Psoas muscle (tissue), 8 donors: ENCODE measurements around the gene TXLNG. TPM values are rescaled to one million over a fixed set of nuclear protein-coding genes. Genes with fewer than 3 reads are reported as not detected.

Experiments used
- ATAC-seq, 4 donors: fragments of 200-7000 bp; cut with Tn5 transposase; one replicate each; pipeline ENCODE4 v1.9.1; 2020; ENCODE audit warnings: moderate library complexity in 3 of 4, mild to moderate bottlenecking in 2 of 4
- DNase-seq, 2 donors: peaks; one replicate each; pipeline ENCODE4 v3.0.0-alpha.2; 2020
- H3K27ac ChIP-seq: fragments of 200-600 bp; one replicate; pipeline ENCODE4 v1.8.0; 2022
- H3K27me3 ChIP-seq, 3 donors: fragments of 200-600 bp in 1 of 3; one replicate each; pipeline versions ENCODE4 v1.6.1 to v1.8.0; 2013 to 2022; ENCODE audit warnings: low read length in 2 of 3, mild to moderate bottlenecking in 2 of 3, moderate library complexity in 1 of 3; ENCODE audit not compliant: insufficient read depth in 3 of 3
- H3K36me3 ChIP-seq, 2 donors: fragments of 200-600 bp in 1 of 2; one replicate each; pipeline versions ENCODE4 v1.6.1 to v1.8.0; 2013 to 2022; ENCODE audit warnings: low read depth in 1 of 2, mild to moderate bottlenecking in 1 of 2, moderate library complexity in 1 of 2; ENCODE audit not compliant: insufficient read depth in 1 of 2
- H3K4me1 ChIP-seq: fragments of 200-600 bp; one replicate; pipeline ENCODE4 v1.8.0; 2022
- H3K4me3 ChIP-seq: fragments of 200-600 bp; one replicate; pipeline ENCODE4 v1.8.0; 2022; ENCODE audit warnings: mild to moderate bottlenecking
- H3K9me3 ChIP-seq: fragments of 200-600 bp; one replicate; pipeline ENCODE4 v1.8.0; 2022
- WGBS, 3 donors: extraction: QIAGEN DNeasy Blood & Tissue Kit; methylation state at CpG; one replicate each; pipeline versions ENCODE4 v1.1.6 to v1.1.7; 2013; 5-methylcytosine and 5-hydroxymethylcytosine counted together
- intact Hi-C, 2 donors: fragments of 100-400 bp; cut with DNase I; formaldehyde crosslinking; loops; one replicate each; pipeline versions ENCODE4 v1.11.0 to v1.14.2; 2022
- polyA plus RNA-seq, 3 donors: library from polyadenylated mRNA; stranded (reverse); fragments of 200-250 nt; gene quantifications; one replicate each; pipeline ENCODE4 v1.2.3, GENCODE V29; 2013
- total RNA-seq, 4 donors: library from RNA; stranded (reverse); fragmentation: NEBNext Ultra II Directional in 2 of 4; extraction: Animal tissue kit (Norgen Biotek cat#: 25700) in 2 of 4; gene quantifications; one replicate each; pipeline versions ENCODE4 v1.2.1 to v1.2.4, GENCODE V29; 2021 to 2023
- TF ChIP-seq, protein P1 (sequence below): fragments of 200-600 bp; IDR thresholded peaks from one replicate; pipeline ENCODE4 v1.8.0; 2022; ENCODE audit warnings: antibody characterized with exemption
- donor health status: healthy with polysubstance abuse.
- donor health status: DM: no; HTN: no; CAD: no; lungs with moderate emphysema.
- donor health status: Bipolar disorder and iron deficiency.
- donor health status: healthy.
- donor health status: DM: yes; HTN: yes; CAD: no.
- donor health status: DM: no; HTN: no; CAD: no.
- donor health status: DM: no; HTN: no; CAD: no.
- donor health status: DM: yes; HTN: yes; CAD: no.

Gene TXLNG
- total and polyA plus RNA-seq, 7 donors = 5.6 to 10.1 (median 8.1) TPM

- 51 to 65% (median 64%) methylated on average over 16 of the region's 16 CpGs for WGBS, 3 donors
- Histone ChIP-seq H3K4me1 (no peaks in the 10 kb centered on the region), H3K27me3 (peaks cover 0 to 14% (median 0%) of the 10 kb centered on the region in 3 donors), H3K27ac (no peak overlapping the region), H3K9me3 (no peaks in the 10 kb centered on the region), H3K36me3 (no peaks in the 10 kb centered on the region), H3K4me3 (no peak overlapping the region)
- intact Hi-C loops = no loop called here
- ATAC-seq (no peak), DNase-seq (no peak)
- TF ChIP-seq, protein P1, sequence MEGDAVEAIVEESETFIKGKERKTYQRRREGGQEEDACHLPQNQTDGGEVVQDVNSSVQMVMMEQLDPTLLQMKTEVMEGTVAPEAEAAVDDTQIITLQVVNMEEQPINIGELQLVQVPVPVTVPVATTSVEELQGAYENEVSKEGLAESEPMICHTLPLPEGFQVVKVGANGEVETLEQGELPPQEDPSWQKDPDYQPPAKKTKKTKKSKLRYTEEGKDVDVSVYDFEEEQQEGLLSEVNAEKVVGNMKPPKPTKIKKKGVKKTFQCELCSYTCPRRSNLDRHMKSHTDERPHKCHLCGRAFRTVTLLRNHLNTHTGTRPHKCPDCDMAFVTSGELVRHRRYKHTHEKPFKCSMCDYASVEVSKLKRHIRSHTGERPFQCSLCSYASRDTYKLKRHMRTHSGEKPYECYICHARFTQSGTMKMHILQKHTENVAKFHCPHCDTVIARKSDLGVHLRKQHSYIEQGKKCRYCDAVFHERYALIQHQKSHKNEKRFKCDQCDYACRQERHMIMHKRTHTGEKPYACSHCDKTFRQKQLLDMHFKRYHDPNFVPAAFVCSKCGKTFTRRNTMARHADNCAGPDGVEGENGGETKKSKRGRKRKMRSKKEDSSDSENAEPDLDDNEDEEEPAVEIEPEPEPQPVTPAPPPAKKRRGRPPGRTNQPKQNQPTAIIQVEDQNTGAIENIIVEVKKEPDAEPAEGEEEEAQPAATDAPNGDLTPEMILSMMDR = no peak
Measured at GRCh38 chrX:16771483-16772398, 14.5 kb upstream of the TXLNG start.

DNA sequence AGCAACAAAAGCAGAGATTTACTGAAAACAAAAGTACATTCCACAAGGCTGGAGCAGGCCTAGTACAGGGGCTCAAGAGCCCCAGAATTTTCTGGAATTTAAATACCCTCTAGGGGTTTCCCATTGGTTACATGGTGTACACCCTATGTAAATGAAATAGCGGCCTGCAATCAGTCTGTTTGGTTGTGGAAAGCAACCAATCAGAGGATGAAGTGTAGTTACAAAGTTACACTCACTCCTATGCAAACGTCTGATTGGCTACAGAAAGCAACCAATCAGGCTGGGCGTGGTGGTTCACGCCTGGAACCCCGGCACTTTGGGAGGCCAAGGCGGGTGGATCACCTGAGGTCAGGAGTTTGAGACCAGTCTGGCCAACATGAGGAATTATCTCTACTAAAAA, 13.8 kb upstream of the TXLNG start:
- ATAC-seq (no peak), DNase-seq (no peak)
- Histone ChIP-seq H3K4me1 (no peaks in the 10 kb centered on the region), H3K36me3 (no peaks in the 10 kb centered on the region), H3K9me3 (no peaks in the 10 kb centered on the region), H3K4me3 (no peak overlapping the region), H3K27me3 (peaks cover 0 to 14% (median 0%) of the 10 kb centered on the region in 3 donors), H3K27ac (no peak overlapping the region)
- intact Hi-C loops = no loop called here
- TF ChIP-seq, protein P1 = no peak
- 92 to 95% (median 94%) methylated on average over 6 of the region's 6 CpGs for WGBS, 3 donors

GRCh38 chrX:16774746-16775145, 11.5 kb upstream of the TXLNG start:
- ATAC-seq (no peak), DNase-seq (no peak)
- intact Hi-C loops = no loop called here
- 87 to 97% (median 92%) methylated on average over 2 of the region's 2 CpGs for WGBS, 3 donors
- Histone ChIP-seq H3K4me3 (no peak overlapping the region), H3K27ac (no peak overlapping the region), H3K9me3 (no peaks in the 10 kb centered on the region), H3K27me3 (peaks cover 0 to 8% (median 0%) of the 10 kb centered on the region in 3 donors), H3K36me3 (no peaks in the 10 kb centered on the region), H3K4me1 (no peaks in the 10 kb centered on the region)
- TF ChIP-seq, protein P1 = no peak

- H3K36me3 ChIP-seq = no peaks in the 10 kb centered on the region
- DNase-seq (no peak), ATAC-seq (no peak)
- TF ChIP-seq, protein P1 = no peak
- H3K27ac ChIP-seq = no peak overlapping the region
- H3K27me3 ChIP-seq = peaks cover 0 to 8% (median 0%) of the 10 kb centered on the region in 3 donors
- intact Hi-C loops = no loop called here
- no peaks in the 10 kb centered on the region for H3K9me3 ChIP-seq
- no peak overlapping the region for H3K4me3 ChIP-seq
- H3K4me1 ChIP-seq = no peaks in the 10 kb centered on the region
Measured at GRCh38 chrX:16778545-16778944, 7.7 kb upstream of the TXLNG start.
